Measurements from ENCODE around the gene PINK1.

The PINK1 gene

DNA sequence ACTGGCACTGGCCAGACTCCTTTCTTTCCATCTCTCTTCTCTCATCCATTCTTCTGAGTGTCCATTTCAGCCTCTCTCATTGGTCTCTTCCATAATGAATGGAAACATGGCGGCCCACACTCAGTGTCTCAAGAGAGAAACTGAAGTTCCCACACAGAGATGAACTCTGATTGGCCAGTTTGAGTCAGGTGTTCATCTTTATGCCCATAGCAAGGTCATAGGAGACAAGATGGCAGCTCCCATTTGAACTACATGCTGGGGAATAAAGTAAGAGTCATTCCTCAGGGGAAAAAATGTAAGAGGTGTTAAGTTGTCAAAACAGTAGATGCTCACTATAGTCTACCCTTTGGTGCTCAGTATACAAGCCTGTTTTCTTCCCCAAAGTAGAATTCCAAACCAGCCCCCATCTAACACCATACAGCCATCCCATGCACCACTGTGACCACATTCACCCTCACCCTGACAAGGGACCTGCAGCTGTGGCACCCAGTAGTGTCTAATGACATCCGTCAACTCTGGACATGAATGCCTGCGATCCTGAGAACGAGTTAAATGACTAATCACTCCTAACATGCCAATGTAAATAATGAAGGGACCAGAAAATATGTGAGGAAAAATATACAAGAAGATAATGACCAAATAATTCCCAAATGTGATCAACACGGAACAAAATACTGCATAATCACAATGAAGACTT is 32.0 kb upstream of the PINK1 start:
- H3K36me3 ChIP-seq (ENCODE audit: control insufficient read depth, low read length), result no peaks in the 10 kb centered on the region
- no peak overlapping the region for H3K4me2 ChIP-seq (ENCODE audit: low read length)
- H3K4me1 ChIP-seq (ENCODE audit: control insufficient read depth, low read length), result no peaks in the 10 kb centered on the region
- no peak for TF ChIP-seq EZH2phosphoT487 (IDR thresholded peaks at IDR 0.05; ENCODE audit: borderline replicate concordance, low read length)
- TF ChIP-seq, protein P1, sequence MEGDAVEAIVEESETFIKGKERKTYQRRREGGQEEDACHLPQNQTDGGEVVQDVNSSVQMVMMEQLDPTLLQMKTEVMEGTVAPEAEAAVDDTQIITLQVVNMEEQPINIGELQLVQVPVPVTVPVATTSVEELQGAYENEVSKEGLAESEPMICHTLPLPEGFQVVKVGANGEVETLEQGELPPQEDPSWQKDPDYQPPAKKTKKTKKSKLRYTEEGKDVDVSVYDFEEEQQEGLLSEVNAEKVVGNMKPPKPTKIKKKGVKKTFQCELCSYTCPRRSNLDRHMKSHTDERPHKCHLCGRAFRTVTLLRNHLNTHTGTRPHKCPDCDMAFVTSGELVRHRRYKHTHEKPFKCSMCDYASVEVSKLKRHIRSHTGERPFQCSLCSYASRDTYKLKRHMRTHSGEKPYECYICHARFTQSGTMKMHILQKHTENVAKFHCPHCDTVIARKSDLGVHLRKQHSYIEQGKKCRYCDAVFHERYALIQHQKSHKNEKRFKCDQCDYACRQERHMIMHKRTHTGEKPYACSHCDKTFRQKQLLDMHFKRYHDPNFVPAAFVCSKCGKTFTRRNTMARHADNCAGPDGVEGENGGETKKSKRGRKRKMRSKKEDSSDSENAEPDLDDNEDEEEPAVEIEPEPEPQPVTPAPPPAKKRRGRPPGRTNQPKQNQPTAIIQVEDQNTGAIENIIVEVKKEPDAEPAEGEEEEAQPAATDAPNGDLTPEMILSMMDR (IDR thresholded peaks at IDR 0.05; ENCODE audit: low read depth, low read length, poor library complexity, severe bottlenecking), result no peak
- no peak overlapping the region for H3K27ac ChIP-seq (ENCODE audit: low read depth, low read length)
- H3F3A ChIP-seq (ENCODE audit: control insufficient read depth, insufficient read depth), result no peaks in the 10 kb centered on the region
- no peaks in the 10 kb centered on the region for H3K9me2 ChIP-seq (replicated peaks; ENCODE audit: control insufficient read depth, low read length)
- no peaks in the 10 kb centered on the region for H3K79me2 ChIP-seq (ENCODE audit: control insufficient read depth, low read length)
- no peaks in the 10 kb centered on the region for H3K9me3 ChIP-seq (ENCODE audit: control insufficient read depth, insufficient read depth, low read length)
- peaks cover 1% of the 10 kb centered on the region; the same call in 1 of the 2 replicates for H3K27me3 ChIP-seq (ENCODE audit: control insufficient read depth, low read length)
- H4K20me1 ChIP-seq (ENCODE audit: control insufficient read depth, insufficient read depth, low read depth, low read length), result no peaks in the 10 kb centered on the region
- H3K4me3 ChIP-seq (ENCODE audit: low read length), result no peak overlapping the region

GRCh38 chr1:20602851-20603450 is 30.3 kb upstream of the PINK1 start:
- Histone ChIP-seq H3K4me2 (ENCODE audit: low read length) (no peak overlapping the region), H3K9me2 (replicated peaks; ENCODE audit: control insufficient read depth, low read length) (no peaks in the 10 kb centered on the region), H4K20me1 (ENCODE audit: control insufficient read depth, insufficient read depth, low read depth, low read length) (no peaks in the 10 kb centered on the region), H3K36me3 (ENCODE audit: control insufficient read depth, low read length) (no peaks in the 10 kb centered on the region), H3K27ac (ENCODE audit: low read depth, low read length) (no peak overlapping the region), H3K79me2 (ENCODE audit: control insufficient read depth, low read length) (no peaks in the 10 kb centered on the region), H3K4me3 (ENCODE audit: low read length) (no peak overlapping the region), H3F3A (ENCODE audit: control insufficient read depth, insufficient read depth) (no peaks in the 10 kb centered on the region), H3K27me3 (ENCODE audit: control insufficient read depth, low read length) (peaks cover 6% of the 10 kb centered on the region; the same call in 1 of the 2 replicates), H3K9me3 (ENCODE audit: control insufficient read depth, insufficient read depth, low read length) (no peaks in the 10 kb centered on the region), H3K4me1 (ENCODE audit: control insufficient read depth, low read length) (no peaks in the 10 kb centered on the region)
- TF ChIP-seq EZH2phosphoT487 (IDR thresholded peaks at IDR 0.05; ENCODE audit: borderline replicate concordance, low read length), result no peak
- TF ChIP-seq, protein P1 (IDR thresholded peaks at IDR 0.05; ENCODE audit: low read depth, low read length, poor library complexity, severe bottlenecking), result no peak

- no peaks in the 10 kb centered on the region for H4K20me1 ChIP-seq (ENCODE audit: control insufficient read depth, insufficient read depth, low read depth, low read length)
- no peaks in the 10 kb centered on the region for H3K36me3 ChIP-seq (ENCODE audit: control insufficient read depth, low read length)
- H3K9me3 ChIP-seq (ENCODE audit: control insufficient read depth, insufficient read depth, low read length), result no peaks in the 10 kb centered on the region
- no peak overlapping the region for H3K4me3 ChIP-seq (ENCODE audit: low read length)
- H3K9me2 ChIP-seq (replicated peaks; ENCODE audit: control insufficient read depth, low read length), result no peaks in the 10 kb centered on the region
- H3F3A ChIP-seq (ENCODE audit: control insufficient read depth, insufficient read depth), result no peaks in the 10 kb centered on the region
- no peak for TF ChIP-seq EZH2phosphoT487 (IDR thresholded peaks at IDR 0.05; ENCODE audit: borderline replicate concordance, low read length)
- TF ChIP-seq, protein P1 (IDR thresholded peaks at IDR 0.05; ENCODE audit: low read depth, low read length, poor library complexity, severe bottlenecking), result no peak
- H3K27ac ChIP-seq (ENCODE audit: low read depth, low read length), result no peak overlapping the region
- H3K27me3 ChIP-seq (ENCODE audit: control insufficient read depth, low read length), result peaks cover 7% of the 10 kb centered on the region; the same call in 1 of the 2 replicates
- H3K4me1 ChIP-seq (ENCODE audit: control insufficient read depth, low read length), result no peaks in the 10 kb centered on the region
- no peaks in the 10 kb centered on the region for H3K79me2 ChIP-seq (ENCODE audit: control insufficient read depth, low read length)
- H3K4me2 ChIP-seq (ENCODE audit: low read length), result no peak overlapping the region
Measured at GRCh38 chr1:20603504-20604464, 29.5 kb upstream of the PINK1 start.

Measured in DOHH2 (cell line).